ENCODE results near the gene SLC44A3.
"Not testable (repeated sequence)": the region's sequence is repeated elsewhere in the genome, so short reads cannot be mapped to it uniquely, and the experiment has no call there.

Gene SLC44A3

DNA sequence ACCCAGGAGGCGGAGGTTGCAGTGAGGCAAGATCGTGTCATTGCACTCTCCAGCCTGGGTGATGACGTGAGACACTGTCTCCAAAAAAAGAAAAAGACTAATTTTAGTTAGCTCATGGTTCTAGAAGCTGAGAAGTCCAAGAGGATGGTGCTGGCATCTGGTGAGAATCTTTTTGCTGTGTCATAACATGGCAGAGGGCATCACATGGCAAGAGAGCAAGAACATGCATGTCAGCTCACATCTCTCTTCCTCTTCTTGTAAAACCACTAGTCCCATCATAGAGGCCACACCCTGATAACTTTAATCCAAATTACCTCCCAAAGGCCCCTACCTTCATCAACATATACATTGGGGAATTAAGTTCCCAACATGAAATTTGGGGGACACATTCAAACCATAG lies 120.6 kb downstream of the SLC44A3 start:
- no peak for DNase-seq

DNA sequence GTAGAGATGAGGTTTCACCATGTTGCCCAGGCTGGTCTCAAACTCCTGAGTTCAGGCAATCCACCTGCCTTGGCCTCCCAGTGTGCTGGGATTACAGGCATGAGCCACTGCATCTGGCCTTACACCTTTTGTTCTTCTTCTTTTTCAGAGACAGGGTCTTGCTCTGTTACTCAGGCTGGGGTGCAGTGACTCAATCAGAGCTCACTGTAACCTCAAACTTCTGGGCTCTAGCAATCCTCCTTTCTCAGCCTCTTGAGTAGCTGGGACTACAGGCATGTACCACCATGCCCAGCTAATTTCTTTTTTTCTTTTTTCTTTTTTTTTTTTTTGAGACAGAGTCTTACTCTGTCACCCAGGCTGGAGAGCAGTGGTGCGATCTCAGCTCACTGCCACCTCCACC lies 121.3 kb downstream of the SLC44A3 start:
- not testable (repeated sequence) for DNase-seq

DNA sequence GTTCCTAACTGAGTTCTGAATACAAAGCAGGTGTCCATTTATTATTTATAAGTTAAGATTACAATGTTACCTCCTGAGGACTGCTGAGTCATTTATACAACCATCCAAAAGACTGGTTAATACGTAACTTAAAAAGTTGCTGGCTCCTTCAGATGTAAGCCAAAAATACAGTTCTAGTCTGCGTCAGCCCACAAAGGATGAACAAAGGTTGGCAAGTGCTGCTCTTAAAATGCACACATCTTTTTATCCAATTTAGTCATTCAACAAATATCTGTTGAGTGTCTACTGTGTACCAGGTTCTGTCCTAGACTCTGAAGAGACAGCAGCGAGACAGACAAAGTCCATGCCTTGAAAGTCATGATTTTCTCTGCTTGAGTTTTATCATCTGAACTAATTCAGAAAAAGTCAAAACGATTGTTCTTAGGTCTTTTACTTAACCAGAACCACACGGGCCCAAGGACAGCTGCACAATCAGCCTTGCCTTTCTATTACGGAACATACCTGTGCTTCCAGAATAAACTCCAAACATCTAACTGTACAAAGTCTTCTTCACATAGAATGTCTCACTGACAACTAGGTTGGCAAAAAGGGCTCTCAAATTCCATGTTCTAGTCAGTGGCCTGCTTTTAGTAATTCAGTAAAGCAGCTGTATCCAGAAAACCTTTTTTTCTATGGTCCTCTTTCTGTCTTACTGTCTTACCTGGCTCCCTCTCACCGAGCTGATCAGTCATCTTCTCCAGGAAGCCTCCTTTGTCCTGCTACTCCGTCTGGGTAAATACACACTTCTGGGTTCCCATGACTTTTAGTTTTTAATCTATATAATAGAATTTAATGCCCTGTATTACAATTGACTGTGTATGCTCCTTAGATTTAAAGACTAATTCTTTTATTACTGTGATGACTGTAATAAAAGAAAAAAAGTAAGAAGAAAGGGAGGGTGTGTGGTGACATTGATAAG lies 122.3 kb downstream of the SLC44A3 start:
- DNase-seq, result no peak
